Body of pancreas (tissue), 4 donors: ENCODE data around the gene C15orf39. TPM values are rescaled to one million over a fixed set of nuclear protein-coding genes. Genes with fewer than 3 reads are reported as not detected.

Experiments
- ATAC-seq: fragments of 150-250 bp; one replicate; pipeline ENCODE4 v1.9.1; 2016
- DNase-seq, 4 donors: peaks; one replicate each; pipeline ENCODE4 v3.0.0-alpha.2; 2019
- H3K27ac ChIP-seq, 4 donors: fragments of 200-600 bp; sonication (generic); 1 replicate in 3 of 4; 2 replicates in 1 of 4; pipeline versions ENCODE4 v1.5.1 to v1.6.1; 2016 to 2019; ENCODE audit warnings: mild to moderate bottlenecking in 1 of 4, mixed read lengths in 1 of 4, moderate library complexity in 1 of 4
- H3K27me3 ChIP-seq, 2 donors: fragments of 200-600 bp; sonication (generic); one replicate each; pipeline ENCODE4 v1.6.0; 2016; ENCODE audit warnings: mild to moderate bottlenecking in 1 of 2
- H3K36me3 ChIP-seq, 2 donors: fragments of 200-600 bp; sonication (generic); replicated peaks in 1 of 2; 2 replicates each; pipeline ENCODE4 v1.5.1; 2016; ENCODE audit warnings: low read depth in 2 of 2; ENCODE audit not compliant: insufficient read depth in 1 of 2
- H3K4me1 ChIP-seq: fragments of 200-600 bp; sonication (generic); one replicate; pipeline ENCODE4 v1.6.0; 2016
- H3K4me3 ChIP-seq, 2 donors: fragments of 200-600 bp; sonication (generic); 1 replicate in 1 of 2; 2 replicates in 1 of 2; pipeline ENCODE4 v1.5.1; 2016 to 2019
- H3K9me3 ChIP-seq, 3 donors: fragments of 200-600 bp; sonication (generic); 1 replicate in 2 of 3; 2 replicates in 1 of 3; pipeline ENCODE4 v1.5.1; 2016
- CTCF ChIP-seq, 7 experiments: fragments of 450-650 bp in 4 of 7; fragments of 200-600 bp in 3 of 7; sonication (generic) in 3 of 7; IDR thresholded peaks; one replicate each; pipeline ENCODE4 v1.5.1; 2016 to 2019; ENCODE audit warnings: antibody characterized with exemption in 7 of 7
- POLR2A ChIP-seq, 3 donors: fragments of 450-650 bp; IDR thresholded peaks; one replicate each; pipeline ENCODE4 v1.6.1; 2016; ENCODE audit warnings: antibody characterized with exemption in 3 of 3, mild to moderate bottlenecking in 2 of 3
- WGBS, 2 donors: methylation state at CpG; one replicate each; pipeline ENCODE4 v1.1.5; 2017; 5-methylcytosine and 5-hydroxymethylcytosine counted together
- intact Hi-C: fragments of 100-400 bp; cut with DNase I; formaldehyde crosslinking; loops from one replicate; pipeline ENCODE4 v1.15.1; 2023
- total RNA-seq, 2 donors: library from RNA; depleted of rRNA; stranded (reverse); fragments of >200 nt; gene quantifications; one replicate each; pipeline ENCODE4 v1.1.0, GENCODE V29; 2016

The C15orf39 gene
- total RNA-seq, 2 donors from 2014 or later, result 12.5 to 30.3 TPM

- no peaks in the 10 kb centered on the region for H3K36me3 ChIP-seq
- H3K27me3 ChIP-seq, result no peaks in the 10 kb centered on the region
- peak in 2 of 4 donors; percentile 13 to 31 for DNase-seq
- H3K9me3 ChIP-seq, result no peaks in the 10 kb centered on the region
- H3K4me3 ChIP-seq, result no peak overlapping the region
- H3K4me1 ChIP-seq, result peaks cover 12% of the 10 kb centered on the region
- H3K27ac ChIP-seq, result no peak overlapping the region
- 95 to 98% methylated on average over 3 of the region's 3 CpGs for WGBS, 2 donors
- intact Hi-C loops, result no loop called here
- TF ChIP-seq CTCF (IDR thresholded peaks at IDR 0.05) (no peak), POLR2A (IDR thresholded peaks at IDR 0.05) (no peak)
- no peak for ATAC-seq
These were observed 7.3 kb upstream of the C15orf39 start for GRCh38 chr15:75194397-75194796.

GRCh38 chr15:75195122-75195765 is 6.4 kb upstream of the C15orf39 start:
- Histone ChIP-seq H3K4me3 (no peak overlapping the region), H3K27me3 (no peaks in the 10 kb centered on the region), H3K36me3 (no peaks in the 10 kb centered on the region), H3K9me3 (no peaks in the 10 kb centered on the region), H3K4me1 (peaks cover 16% of the 10 kb centered on the region), H3K27ac (peak overlapping the region in 2 of 4 donors; percentile 14 to 38)
- intact Hi-C loops, result no loop called here
- TF ChIP-seq POLR2A (IDR thresholded peaks at IDR 0.05), result peak in 1 of 3 donors; percentile 24
- no peak for TF ChIP-seq CTCF (IDR thresholded peaks at IDR 0.05)
- 35 to 46% methylated on average over 3 to 13 of the region's 13 CpGs for WGBS, 2 donors
- DNase-seq (peak; percentile 41 to 70 (median 64)), ATAC-seq (peak; percentile 71)

GRCh38 chr15:75195766-75196241 is 5.9 kb upstream of the C15orf39 start:
- Histone ChIP-seq H3K27ac (peak overlapping the region in 2 of 4 donors; percentile 14 to 38), H3K36me3 (no peaks in the 10 kb centered on the region), H3K4me3 (no peak overlapping the region), H3K27me3 (no peaks in the 10 kb centered on the region), H3K9me3 (no peaks in the 10 kb centered on the region), H3K4me1 (peaks cover 21% of the 10 kb centered on the region)
- WGBS, 2 donors, result 40 to 63% methylated on average over 12 to 14 of the region's 14 CpGs
- DNase-seq (peak in 3 of 4 donors; percentile 34 to 53 (median 42)), ATAC-seq (no peak)
- intact Hi-C loops, result no loop called here
- TF ChIP-seq CTCF (IDR thresholded peaks at IDR 0.05) (no peak), POLR2A (IDR thresholded peaks at IDR 0.05) (no peak)

GRCh38 chr15:75197062-75197630 is 4.5 kb upstream of the C15orf39 start:
- Histone ChIP-seq H3K9me3 (no peaks in the 10 kb centered on the region), H3K27ac (no peak overlapping the region), H3K36me3 (no peaks in the 10 kb centered on the region), H3K27me3 (no peaks in the 10 kb centered on the region), H3K4me1 (peaks cover 28% of the 10 kb centered on the region), H3K4me3 (no peak overlapping the region)
- DNase-seq (no peak), ATAC-seq (no peak)
- TF ChIP-seq CTCF (IDR thresholded peaks at IDR 0.05), result no peak
- no peak for TF ChIP-seq POLR2A (IDR thresholded peaks at IDR 0.05)
- WGBS, 2 donors, result 78 to 87% methylated on average over 3 to 4 of the region's 4 CpGs
- intact Hi-C loops, result no loop called here
